GM20000 (cell line): ENCODE results near the gene CEP95.

ENCODE experiments used
- DNase-seq: peaks from one replicate; pipeline ENCODE4 v3.0.0; 2012; ENCODE audit warnings: low spot score
- CTCF ChIP-seq: IDR thresholded peaks from 2 replicates; pipeline ENCODE4 v1.5.1; 2012; ENCODE audit warnings: mild to moderate bottlenecking, control low read depth; ENCODE audit errors: extremely low read depth, missing control alignments

Gene CEP95

GRCh38 chr17:64536913-64537312 is 30.1 kb downstream of the CEP95 start:
- DNase-seq = no peak
- no peak for TF ChIP-seq CTCF

- no peak for DNase-seq
Measured at GRCh38 chr17:64537488-64537887, 30.7 kb downstream of the CEP95 start.

GRCh38 chr17:64538508-64539130 is 31.8 kb downstream of the CEP95 start:
- DNase-seq = no peak

More at GRCh38 chr17:64537488-64537887, 30.7 kb downstream of the CEP95 start:
- no peak for TF ChIP-seq CTCF

GRCh38 chr17:64540118-64540776 is 33.5 kb downstream of the CEP95 start:
- TF ChIP-seq CTCF = no peak
- DNase-seq = no peak

More at GRCh38 chr17:64538508-64539130, 31.8 kb downstream of the CEP95 start:
- TF ChIP-seq CTCF = no peak

GRCh38 chr17:64544742-64545141 is 38.0 kb downstream of the CEP95 start:
- TF ChIP-seq CTCF = no peak
- DNase-seq = no peak

- no peak for DNase-seq
- no peak for TF ChIP-seq CTCF
Measured at GRCh38 chr17:64546716-64547115, 39.9 kb downstream of the CEP95 start.

GRCh38 chr17:64547319-64547718 is 40.5 kb downstream of the CEP95 start:
- no peak for TF ChIP-seq CTCF
- no peak for DNase-seq
